Measurements from ENCODE around the gene MBD6. TPM values are rescaled to one million over a fixed set of nuclear protein-coding genes. Genes with fewer than 3 reads are reported as not detected.
"Not testable (repeated sequence)": the region's sequence is repeated elsewhere in the genome, so short reads cannot be mapped to it uniquely, and the experiment has no call there.

Gene MBD6
- total RNA-seq, 1 experiment from 2014 or later, result 78.4 TPM

DNA sequence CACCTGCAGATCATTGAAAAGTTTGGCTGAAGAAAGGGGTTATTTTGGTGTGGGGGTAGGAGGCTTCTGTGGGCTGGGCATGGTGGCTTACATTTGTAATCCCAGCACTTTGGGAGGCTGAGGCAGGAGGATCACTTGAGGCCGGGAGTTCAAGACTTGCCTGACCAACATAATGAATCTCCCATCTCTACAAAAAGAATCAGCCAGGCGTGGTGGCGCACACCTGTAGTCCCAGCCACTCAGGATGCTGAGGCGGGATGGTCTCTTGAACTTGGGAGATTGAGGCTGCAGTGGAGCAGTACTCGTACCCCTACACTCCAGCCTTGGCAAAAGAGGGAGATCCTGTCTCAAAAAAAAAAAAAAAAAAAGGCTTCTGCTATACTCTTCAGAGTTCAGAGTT lies 9.4 kb upstream of the MBD6 start:
- no TSS peak for BruUV-seq (replicated peaks)
- TF ChIP-seq, protein P1, sequence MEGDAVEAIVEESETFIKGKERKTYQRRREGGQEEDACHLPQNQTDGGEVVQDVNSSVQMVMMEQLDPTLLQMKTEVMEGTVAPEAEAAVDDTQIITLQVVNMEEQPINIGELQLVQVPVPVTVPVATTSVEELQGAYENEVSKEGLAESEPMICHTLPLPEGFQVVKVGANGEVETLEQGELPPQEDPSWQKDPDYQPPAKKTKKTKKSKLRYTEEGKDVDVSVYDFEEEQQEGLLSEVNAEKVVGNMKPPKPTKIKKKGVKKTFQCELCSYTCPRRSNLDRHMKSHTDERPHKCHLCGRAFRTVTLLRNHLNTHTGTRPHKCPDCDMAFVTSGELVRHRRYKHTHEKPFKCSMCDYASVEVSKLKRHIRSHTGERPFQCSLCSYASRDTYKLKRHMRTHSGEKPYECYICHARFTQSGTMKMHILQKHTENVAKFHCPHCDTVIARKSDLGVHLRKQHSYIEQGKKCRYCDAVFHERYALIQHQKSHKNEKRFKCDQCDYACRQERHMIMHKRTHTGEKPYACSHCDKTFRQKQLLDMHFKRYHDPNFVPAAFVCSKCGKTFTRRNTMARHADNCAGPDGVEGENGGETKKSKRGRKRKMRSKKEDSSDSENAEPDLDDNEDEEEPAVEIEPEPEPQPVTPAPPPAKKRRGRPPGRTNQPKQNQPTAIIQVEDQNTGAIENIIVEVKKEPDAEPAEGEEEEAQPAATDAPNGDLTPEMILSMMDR (conservative IDR thresholded peaks at IDR 0.05), result no peak
- TF ChIP-seq EZH2 (IDR thresholded peaks at IDR 0.05; ENCODE audit: low read depth), result no peak
- Histone ChIP-seq H3K9me2 (ENCODE audit: insufficient read depth) (no peaks in the 10 kb centered on the region), H2AFZ (no peak overlapping the region), H3K4me2 (no peak overlapping the region), H3K4me3 (no peak overlapping the region), H3K79me2 (ENCODE audit: low read depth) (peaks cover 20% of the 10 kb centered on the region), H3K27ac (no peak overlapping the region), H3K4me1 (replicated peaks; ENCODE audit: insufficient read depth) (peaks cover 4% of the 10 kb centered on the region), H3K36me3 (ENCODE audit: low read depth) (peaks cover 63% of the 10 kb centered on the region), H4K20me1 (ENCODE audit: insufficient read depth) (peaks cover 86% of the 10 kb centered on the region), H3K27me3 (ENCODE audit: insufficient read depth, low read depth) (no peaks in the 10 kb centered on the region), H3K9me3 (ENCODE audit: insufficient read depth, low read depth) (no peaks in the 10 kb centered on the region), H3F3A (ENCODE audit: insufficient read depth, low read depth) (peaks cover 83% of the 10 kb centered on the region)
- POLR2A ChIA-PET (ENCODE audit: unreplicated experiment), result interaction anchor here (0.7 kb wide), 1 partner anchor 1512 kb away, joined by 4 read pairs; no protein-coding TSS in a partner anchor
- DNase-seq, result no peak
- intact Hi-C loops (cut with micrococcal nuclease; ENCODE audit: unreplicated experiment), result no loop called here
- CTCF ChIA-PET, result no interaction called here

DNA sequence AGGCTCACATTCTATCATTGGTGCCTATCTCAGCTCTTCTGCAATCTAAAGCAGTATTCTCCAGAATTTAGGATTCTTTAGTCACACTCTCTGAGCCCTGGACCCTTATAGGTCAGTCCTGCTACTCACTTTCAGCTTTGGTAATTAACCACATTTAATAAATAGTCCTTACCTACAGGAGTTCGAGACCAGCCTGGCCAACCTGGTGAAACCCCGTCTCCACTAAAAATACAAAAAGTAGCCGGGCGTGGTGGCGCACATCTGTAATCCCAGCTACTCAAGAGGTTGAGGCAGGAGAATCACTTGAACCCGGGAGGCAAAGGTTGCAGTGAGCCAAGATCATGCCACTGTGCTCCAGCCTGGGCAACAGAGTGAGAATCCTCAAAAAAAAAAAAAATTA lies 8.9 kb upstream of the MBD6 start:
- POLR2A ChIA-PET (ENCODE audit: unreplicated experiment), result interaction anchor here (0.7 kb wide), 1 partner anchor 1511 kb away, joined by 4 read pairs; no protein-coding TSS in a partner anchor
- H3K27ac ChIP-seq; H3K9me3 ChIP-seq (ENCODE audit: insufficient read depth, low read depth); H3K4me2 ChIP-seq; intact Hi-C loops (cut with micrococcal nuclease; ENCODE audit: unreplicated experiment); DNase-seq; H3K9me2 ChIP-seq (ENCODE audit: insufficient read depth); BruUV-seq (replicated peaks); H3K4me1 ChIP-seq (replicated peaks; ENCODE audit: insufficient read depth); H3K4me3 ChIP-seq; H2AFZ ChIP-seq; H3K27me3 ChIP-seq (ENCODE audit: insufficient read depth, low read depth): not testable (repeated sequence)
- H3K36me3 ChIP-seq (ENCODE audit: low read depth), result peaks cover 67% of the 10 kb centered on the region
- H3K79me2 ChIP-seq (ENCODE audit: low read depth), result peaks cover 24% of the 10 kb centered on the region
- CTCF ChIA-PET, result interaction anchor here (0.6 kb wide), 1 partner anchor 272 kb away, joined by 4 read pairs; no protein-coding TSS in a partner anchor
- peaks cover 86% of the 10 kb centered on the region for H4K20me1 ChIP-seq (ENCODE audit: insufficient read depth)
- peaks cover 84% of the 10 kb centered on the region for H3F3A ChIP-seq (ENCODE audit: insufficient read depth, low read depth)

GRCh38 chr12:57514246-57514645 lies 8.4 kb upstream of the MBD6 start:
- H3K9me3 ChIP-seq (ENCODE audit: insufficient read depth, low read depth); H2AFZ ChIP-seq; H3K4me2 ChIP-seq; H3K27ac ChIP-seq; H3K9me2 ChIP-seq (ENCODE audit: insufficient read depth); H3K4me3 ChIP-seq; BruUV-seq (replicated peaks); H3K27me3 ChIP-seq (ENCODE audit: insufficient read depth, low read depth); DNase-seq; intact Hi-C loops (cut with micrococcal nuclease; ENCODE audit: unreplicated experiment): not testable (repeated sequence)
- POLR2A ChIA-PET (ENCODE audit: unreplicated experiment), result interaction anchor here (0.5 to 0.7 kb wide), 2 partner anchors 12 to 1511 kb away, joined by 4 to 7 read pairs; no protein-coding TSS in a partner anchor
- Histone ChIP-seq H4K20me1 (ENCODE audit: insufficient read depth) (peaks cover 86% of the 10 kb centered on the region), H3K36me3 (ENCODE audit: low read depth) (peaks cover 73% of the 10 kb centered on the region), H3K79me2 (ENCODE audit: low read depth) (peaks cover 30% of the 10 kb centered on the region), H3K4me1 (replicated peaks; ENCODE audit: insufficient read depth) (peaks cover 12% of the 10 kb centered on the region), H3F3A (ENCODE audit: insufficient read depth, low read depth) (peaks cover 79% of the 10 kb centered on the region)
- CTCF ChIA-PET, result interaction anchor here (0.6 kb wide), 1 partner anchor 272 kb away, joined by 4 read pairs; no protein-coding TSS in a partner anchor

GRCh38 chr12:57514720-57515407 lies 7.8 kb upstream of the MBD6 start:
- no peak for DNase-seq
- H3K27ac ChIP-seq, result no peak overlapping the region

More at GRCh38 chr12:57514720-57515407, 7.8 kb upstream of the MBD6 start:
- peaks cover 12% of the 10 kb centered on the region for H3K4me1 ChIP-seq (replicated peaks; ENCODE audit: insufficient read depth)
- H3F3A ChIP-seq (ENCODE audit: insufficient read depth, low read depth), result peaks cover 82% of the 10 kb centered on the region
- CTCF ChIA-PET, result no interaction called here
- H3K79me2 ChIP-seq (ENCODE audit: low read depth), result peaks cover 36% of the 10 kb centered on the region
- no peaks in the 10 kb centered on the region for H3K9me3 ChIP-seq (ENCODE audit: insufficient read depth, low read depth)
- H2AFZ ChIP-seq, result no peak overlapping the region
- no peaks in the 10 kb centered on the region for H3K27me3 ChIP-seq (ENCODE audit: insufficient read depth, low read depth)
- H3K9me2 ChIP-seq (ENCODE audit: insufficient read depth), result no peaks in the 10 kb centered on the region
- no peak overlapping the region for H3K4me3 ChIP-seq
- intact Hi-C loops (cut with micrococcal nuclease; ENCODE audit: unreplicated experiment), result no loop called here
- peaks cover 86% of the 10 kb centered on the region for H4K20me1 ChIP-seq (ENCODE audit: insufficient read depth)
- no peak overlapping the region for H3K4me2 ChIP-seq
- H3K36me3 ChIP-seq (ENCODE audit: low read depth), result peaks cover 78% of the 10 kb centered on the region
- POLR2A ChIA-PET (ENCODE audit: unreplicated experiment), result interaction anchor here (0.6 kb wide), 1 partner anchor 266 kb away, joined by 4 read pairs; no protein-coding TSS in a partner anchor
- TF ChIP-seq, protein P1 (conservative IDR thresholded peaks at IDR 0.05), result no peak
- TF ChIP-seq EZH2 (IDR thresholded peaks at IDR 0.05; ENCODE audit: low read depth), result no peak
- BruUV-seq (replicated peaks), result no TSS peak
